Neural progenitor cell (in vitro differentiated cells): Measurements from ENCODE around the gene NQO2. TPM values are rescaled to one million over a fixed set of nuclear protein-coding genes. Genes with fewer than 3 reads are reported as not detected.

ENCODE experiments used
- DNase-seq: peaks from one replicate; pipeline ENCODE4 v3.0.0-alpha.2; 2016; ENCODE audit warnings: low spot score
- H2AFZ ChIP-seq: fragments of 200-600 bp; sonication (generic); replicated peaks from 2 replicates; pipeline ENCODE4 v1.6.1; 2016; ENCODE audit warnings: antibody characterized with exemption
- H3F3A ChIP-seq: fragments of 200-600 bp; sonication (generic); 2 replicates; pipeline ENCODE4 v1.6.1; 2016; ENCODE audit warnings: antibody characterized with exemption, low read depth
- H3K27ac ChIP-seq: fragments of 200-600 bp; sonication (generic); 2 replicates; pipeline ENCODE4 v1.5.1; 2016; ENCODE audit warnings: mild to moderate bottlenecking
- H3K27me3 ChIP-seq: fragments of 200-600 bp; sonication (generic); 2 replicates; pipeline ENCODE4 v1.6.1; 2016; ENCODE audit warnings: mild to moderate bottlenecking, moderate library complexity
- H3K36me3 ChIP-seq: fragments of 200-600 bp; sonication (generic); 2 replicates; pipeline ENCODE4 v1.5.1; 2016
- H3K4me1 ChIP-seq: fragments of 200-600 bp; sonication (generic); 2 replicates; pipeline ENCODE4 v1.6.1; 2016; ENCODE audit warnings: mixed run types
- H3K4me2 ChIP-seq: fragments of 200-600 bp; sonication (generic); 2 replicates; pipeline ENCODE4 v1.6.1; 2016
- H3K4me3 ChIP-seq: fragments of 200-600 bp; sonication (generic); 2 replicates; pipeline ENCODE4 v1.5.1; 2016
- H3K79me2 ChIP-seq: fragments of 200-600 bp; sonication (generic); 2 replicates; pipeline ENCODE4 v1.6.1; 2016; ENCODE audit warnings: low read depth
- H3K9ac ChIP-seq: fragments of 200-600 bp; sonication (generic); 2 replicates; pipeline ENCODE4 v1.6.1; 2016
- H3K9me3 ChIP-seq: fragments of 200-600 bp; sonication (generic); 2 replicates; pipeline ENCODE4 v1.5.1; 2016; ENCODE audit warnings: low read depth
- H4K20me1 ChIP-seq: fragments of 200-600 bp; sonication (generic); 2 replicates; pipeline ENCODE4 v1.6.1; 2016; ENCODE audit warnings: low read depth
- H3K27ac Mint-ChIP-seq: 3 replicates; pipeline ENCODE4 v1.8.0; 2021; ENCODE audit warnings: mixed read lengths
- H3K27me3 Mint-ChIP-seq: 2 replicates; pipeline ENCODE4 v1.8.0; 2022; ENCODE audit warnings: low read depth, mild to moderate bottlenecking, inconsistent platforms, moderate library complexity, mixed read lengths; ENCODE audit not compliant: insufficient read depth
- H3K36me3 Mint-ChIP-seq: 3 replicates; pipeline ENCODE4 v1.8.0; 2021; ENCODE audit warnings: mixed read lengths
- H3K4me1 Mint-ChIP-seq: 3 replicates; pipeline ENCODE4 v1.8.0; 2021; ENCODE audit warnings: mixed read lengths
- H3K4me3 Mint-ChIP-seq: 3 replicates; pipeline ENCODE4 v1.8.0; 2021; ENCODE audit warnings: mild to moderate bottlenecking, moderate library complexity, mixed read lengths
- H3K9me3 Mint-ChIP-seq: 3 replicates; pipeline ENCODE4 v1.8.0; 2020; ENCODE audit warnings: mixed read lengths
- CTCF ChIP-seq: fragments of 200-600 bp; sonication (generic); IDR thresholded peaks from 2 replicates; pipeline ENCODE4 v1.5.1; 2017; ENCODE audit warnings: antibody characterized with exemption, mild to moderate bottlenecking
- EZH2 ChIP-seq: fragments of 200-600 bp; sonication (generic); IDR thresholded peaks from 2 replicates; pipeline ENCODE4 v1.6.1; 2017; ENCODE audit warnings: antibody characterized with exemption, mild to moderate bottlenecking, moderate library complexity
- EZH2phosphoT487 ChIP-seq: fragments of 200-600 bp; sonication (generic); IDR thresholded peaks from 2 replicates; pipeline ENCODE4 v1.6.1; 2017; ENCODE audit warnings: antibody characterized with exemption
- total RNA-seq: library from RNA; depleted of rRNA; stranded (reverse); fragments of >200 nt; gene quantifications from 2 replicates; pipeline ENCODE4 v1.2.3, GENCODE V29; 2015; ENCODE audit warnings: low replicate concordance

Gene NQO2
- total RNA-seq, 1 donor from 2014 or later, result 19.5 TPM

GRCh38 chr6:3031857-3032640 lies 32.4 kb downstream of the NQO2 start:
- no peak overlapping the region for H3K4me3 Mint-ChIP-seq
- Histone ChIP-seq H3K9me3 (no peaks in the 10 kb centered on the region), H3F3A (peaks cover 9% of the 10 kb centered on the region), H3K4me1 (peaks cover 12% of the 10 kb centered on the region), H3K79me2 (no peaks in the 10 kb centered on the region), H3K27me3 (no peaks in the 10 kb centered on the region), H2AFZ (no peak overlapping the region), H3K36me3 (no peaks in the 10 kb centered on the region), H3K27ac (no peak overlapping the region), H3K4me2 (no peak overlapping the region), H3K4me3 (no peak overlapping the region), H4K20me1 (no peaks in the 10 kb centered on the region), H3K9ac (no peak overlapping the region)
- DNase-seq, result no peak
- no peak overlapping the region for H3K27ac Mint-ChIP-seq
- peaks cover 2% of the 10 kb centered on the region for H3K36me3 Mint-ChIP-seq
- H3K4me1 Mint-ChIP-seq, result peaks cover 3% of the 10 kb centered on the region
- TF ChIP-seq EZH2 (no peak), EZH2phosphoT487 (no peak), CTCF (no peak)
- H3K27me3 Mint-ChIP-seq, result peaks cover 8% of the 10 kb centered on the region
- H3K9me3 Mint-ChIP-seq, result peaks cover 8% of the 10 kb centered on the region

DNA sequence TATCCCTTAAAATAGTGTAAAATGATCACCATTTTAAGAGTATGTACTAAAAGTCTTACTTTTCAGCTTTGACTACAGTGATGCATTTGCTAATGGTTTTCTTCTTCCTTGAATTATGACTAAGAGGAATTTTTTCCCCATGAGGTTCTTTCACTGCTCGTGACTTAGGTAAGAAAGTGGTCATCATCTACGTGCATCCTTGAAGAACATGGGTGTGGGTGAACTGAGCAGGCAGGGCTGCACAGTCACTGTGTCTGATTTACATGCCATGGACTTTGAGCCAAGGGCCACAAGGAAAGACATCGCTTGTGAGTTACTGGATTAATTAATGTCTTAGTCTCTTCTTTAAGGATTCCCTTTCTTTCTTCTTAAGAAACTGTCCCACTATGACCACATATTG lies 33.3 kb downstream of the NQO2 start:
- H3K4me2 ChIP-seq, result no peak overlapping the region
- H3K4me3 ChIP-seq, result no peak overlapping the region
- H3K27me3 ChIP-seq, result no peaks in the 10 kb centered on the region
- H3K79me2 ChIP-seq, result no peaks in the 10 kb centered on the region
- Mint-ChIP-seq H3K4me3 (no peak overlapping the region), H3K36me3 (no peaks in the 10 kb centered on the region), H3K27me3 (peaks cover 8% of the 10 kb centered on the region), H3K4me1 (peaks cover 7% of the 10 kb centered on the region), H3K27ac (no peak overlapping the region), H3K9me3 (peaks cover 9% of the 10 kb centered on the region)
- peaks cover 18% of the 10 kb centered on the region for H3K4me1 ChIP-seq
- H3K36me3 ChIP-seq, result no peaks in the 10 kb centered on the region
- no peak overlapping the region for H3K27ac ChIP-seq
- H2AFZ ChIP-seq, result no peak overlapping the region
- peaks cover 12% of the 10 kb centered on the region for H3F3A ChIP-seq
- TF ChIP-seq CTCF, result no peak
- H3K9ac ChIP-seq, result no peak overlapping the region
- H4K20me1 ChIP-seq, result no peaks in the 10 kb centered on the region
- no peak for DNase-seq
- no peaks in the 10 kb centered on the region for H3K9me3 ChIP-seq

GRCh38 chr6:3033652-3034051 lies 34.0 kb downstream of the NQO2 start:
- Histone ChIP-seq H3K9ac (no peak overlapping the region), H3K9me3 (no peaks in the 10 kb centered on the region), H3K79me2 (no peaks in the 10 kb centered on the region), H3F3A (peaks cover 18% of the 10 kb centered on the region), H4K20me1 (no peaks in the 10 kb centered on the region), H3K27me3 (no peaks in the 10 kb centered on the region), H3K4me3 (no peak overlapping the region), H3K27ac (no peak overlapping the region), H3K36me3 (no peaks in the 10 kb centered on the region), H3K4me1 (peaks cover 25% of the 10 kb centered on the region), H2AFZ (no peak overlapping the region), H3K4me2 (no peak overlapping the region)
- Mint-ChIP-seq H3K9me3 (peaks cover 11% of the 10 kb centered on the region), H3K4me3 (no peak overlapping the region), H3K27ac (no peak overlapping the region), H3K27me3 (peaks cover 8% of the 10 kb centered on the region), H3K36me3 (no peaks in the 10 kb centered on the region), H3K4me1 (peaks cover 12% of the 10 kb centered on the region)
- DNase-seq, result no peak
- TF ChIP-seq EZH2phosphoT487 (no peak), EZH2 (no peak), CTCF (no peak)
